Endothelial cell of umbilical vein (primary cell): ENCODE measurements around the gene SLC37A1. TPM values are rescaled to one million over a fixed set of nuclear protein-coding genes. Genes with fewer than 3 reads are reported as not detected.

Source experiments
- BruUV-seq: library from RNA; stranded (reverse); fragments of 400-500 nt; replicated peaks from 2 replicates; lab custom pipeline; 2021; lab: Mats Ljungman, UMichigan
- CTCF ChIA-PET: fragments of 300-600, 350-600 bp; sonication (Branson Sonifier 250); formaldehyde crosslinking; loops from one replicate; lab custom pipeline; 2021; ENCODE audit warnings: antibody characterized with exemption, inconsistent platforms; lab: Charles Lee
- POLR2A ChIA-PET: fragments of 300-600, 350-600 bp; sonication (Branson Sonifier 250); formaldehyde crosslinking; loops from one replicate; lab custom pipeline; 2021; ENCODE audit warnings: antibody characterized with exemption, inconsistent platforms; lab: Charles Lee
- DNase-seq: peaks from one replicate; pipeline ENCODE4 v3.0.0-alpha.2; 2011; ENCODE audit warnings: low read depth, low spot score
- FAIRE-seq: peaks from 2 replicates; lab custom pipeline; 2011; peaks lifted over from hg19 to GRCh38; lab: Jason Lieb, UNC
- H2AFZ ChIP-seq: 2 replicates; pipeline ENCODE4 v1.6.0; 2012; ENCODE audit warnings: low read depth, low read length, control low read depth, inconsistent platforms
- H3K27ac ChIP-seq: 2 replicates; pipeline ENCODE4 v1.5.1; 2011; ENCODE audit warnings: low read depth, mild to moderate bottlenecking, control low read depth, low read length, moderate library complexity; ENCODE audit not compliant: insufficient read depth
- H3K27me3 ChIP-seq, 2 experiments: 2 replicates each; pipeline versions ENCODE4 v1.6.0 to v1.6.1; 2011; ENCODE audit warnings: low read length in 2 of 2, mixed read lengths in 1 of 2; ENCODE audit not compliant: control insufficient read depth in 2 of 2, insufficient read depth in 2 of 2
- H3K36me3 ChIP-seq, 2 experiments: 2 replicates in 1 of 2; 3 replicates in 1 of 2; pipeline ENCODE4 v1.5.1; 2011; ENCODE audit warnings: low read length in 2 of 2, mild to moderate bottlenecking in 1 of 2, moderate library complexity in 1 of 2; ENCODE audit not compliant: control insufficient read depth in 2 of 2, insufficient read depth in 2 of 2; ENCODE audit errors: extremely low read depth in 1 of 2
- H3K4me1 ChIP-seq: 3 replicates; pipeline ENCODE4 v1.5.1; 2011; ENCODE audit warnings: mild to moderate bottlenecking, low read length; ENCODE audit not compliant: control insufficient read depth, insufficient read depth; ENCODE audit errors: extremely low read depth
- H3K4me2 ChIP-seq: 2 replicates; pipeline ENCODE4 v1.6.1; 2011; ENCODE audit warnings: low read length, control low read depth, mixed read lengths; ENCODE audit not compliant: insufficient read depth
- H3K4me3 ChIP-seq, 3 experiments: fragments of 200-600 bp in 1 of 3; sonication (generic), shearing (Covaris generic) in 1 of 3; replicated peaks in 1 of 3; 2 replicates each; pipeline ENCODE4 v1.5.1; 2011 to 2016; ENCODE audit warnings: control low read depth in 3 of 3, low read length in 3 of 3, mild to moderate bottlenecking in 2 of 3, inconsistent platforms in 1 of 3, low read depth in 1 of 3, moderate library complexity in 1 of 3; ENCODE audit not compliant: insufficient read depth in 1 of 3
- H3K79me2 ChIP-seq: 2 replicates; pipeline ENCODE4 v1.6.0; 2012; ENCODE audit warnings: low read length, inconsistent platforms; ENCODE audit not compliant: control insufficient read depth, insufficient read depth
- H3K9ac ChIP-seq: replicated peaks from 2 replicates; pipeline ENCODE3; 2011; ENCODE audit warnings: low read length, control low read depth; ENCODE audit not compliant: insufficient read depth; ENCODE audit errors: extremely low read depth
- H3K9me1 ChIP-seq: replicated peaks from 3 replicates; pipeline ENCODE4 v1.6.0; 2011; ENCODE audit warnings: mild to moderate bottlenecking, low read length; ENCODE audit not compliant: control insufficient read depth, insufficient read depth; ENCODE audit errors: extremely low read depth
- H3K9me3 ChIP-seq: replicated peaks from 2 replicates; pipeline ENCODE4 v1.5.1; 2012; ENCODE audit warnings: low read length, inconsistent platforms; ENCODE audit not compliant: control insufficient read depth, insufficient read depth
- H4K20me1 ChIP-seq: replicated peaks from 2 replicates; pipeline ENCODE3; 2011; ENCODE audit warnings: mild to moderate bottlenecking, low read length; ENCODE audit not compliant: control insufficient read depth, insufficient read depth; ENCODE audit errors: extremely low read depth
- CTCF ChIP-seq, 2 donors: IDR thresholded peaks; 1 replicate in 1 of 2; 2 replicates in 1 of 2; pipeline ENCODE4 v1.5.1; 2011; ENCODE audit warnings: low read length in 2 of 2, mild to moderate bottlenecking in 2 of 2, moderate library complexity in 2 of 2, control low read depth in 1 of 2, inconsistent platforms in 1 of 2, low read depth in 1 of 2; ENCODE audit not compliant: insufficient read depth in 1 of 2; ENCODE audit errors: extremely low read depth in 1 of 2
- EZH2 ChIP-seq: IDR thresholded peaks from 2 replicates; pipeline ENCODE4 v1.6.1; 2012; ENCODE audit warnings: borderline replicate concordance, low read depth, mild to moderate bottlenecking, moderate library complexity, low read length, inconsistent platforms; ENCODE audit not compliant: severe bottlenecking
- FOS ChIP-seq: IDR thresholded peaks from 2 replicates; pipeline ENCODE4 v1.6.1; 2011; ENCODE audit warnings: mild to moderate bottlenecking, low read length, moderate library complexity, borderline replicate concordance; ENCODE audit not compliant: insufficient read depth
- GATA2 ChIP-seq: IDR thresholded peaks from 2 replicates; pipeline ENCODE4 v1.7.0; 2011; ENCODE audit warnings: low read depth, mild to moderate bottlenecking, moderate library complexity, mixed read lengths, low read length; ENCODE audit not compliant: insufficient read length, insufficient read depth
- JUN ChIP-seq: IDR thresholded peaks from 2 replicates; pipeline ENCODE4 v1.6.1; 2011; ENCODE audit warnings: borderline replicate concordance, low read depth; ENCODE audit not compliant: insufficient read length, insufficient read depth
- MAX ChIP-seq: IDR thresholded peaks from 2 replicates; pipeline ENCODE4 v1.6.1; 2011; ENCODE audit not compliant: insufficient read depth, insufficient read length
- MYC ChIP-seq: IDR thresholded peaks from one replicate; pipeline ENCODE4 v1.6.1; 2011; ENCODE audit warnings: mild to moderate bottlenecking, low read depth, low read length
- POLR2A ChIP-seq: IDR thresholded peaks from 2 replicates; pipeline ENCODE4 v1.6.1; 2012; ENCODE audit warnings: low read depth, mild to moderate bottlenecking, control low read depth, low read length
- POLR2AphosphoS5 ChIP-seq: IDR thresholded peaks from 2 replicates; pipeline ENCODE4 v1.6.1; 2012; ENCODE audit warnings: low read depth, mild to moderate bottlenecking, control low read depth, low read length, moderate library complexity; ENCODE audit not compliant: insufficient read depth
- dilution Hi-C: fragments of 300-500 bp; cut with MboI; formaldehyde crosslinking; loops from one replicate; pipeline ENCODE4 v1.15.0; 2019; ENCODE audit warnings: low sequenced_read_pairs; ENCODE audit not compliant: extremely low pct_ligation_motif_present
- intact Hi-C: fragments of 100-400 bp; cut with micrococcal nuclease; formaldehyde crosslinking; loops from one replicate; pipeline ENCODE4 v1.10.0; 2022
- polyA plus RNA-seq, 4 experiments: library from polyadenylated mRNA; depleted of rRNA in 3 of 4; stranded (reverse) in 3 of 4; unstranded in 1 of 4; fragments of >200 nt; gene quantifications; 2 replicates each; pipeline versions ENCODE4 v1.2.1 to v1.2.3, GENCODE V29; 2011 to 2012; ENCODE audit warnings: missing spikeins in 1 of 4
- total RNA-seq: library from RNA; stranded (reverse); gene quantifications from 2 replicates; pipeline ENCODE4 v1.2.3, GENCODE V29; 2021

SLC37A1 gene
- total and polyA plus RNA-seq, 2 donors (not counting 3 experiments of a cell fraction or from before 2014, with no cell fraction given), result 4.7 to 7.6 TPM

- intact Hi-C loops, result no loop called here
- no peak overlapping the region for H3K9ac ChIP-seq
- dilution Hi-C loops, result no loop called here
- no peaks in the 10 kb centered on the region for H3K36me3 ChIP-seq
- no peaks in the 10 kb centered on the region for H3K27me3 ChIP-seq
- POLR2A ChIA-PET, result no interaction called here
- TF ChIP-seq GATA2, result no peak
- TF ChIP-seq EZH2, result no peak
- H3K4me1 ChIP-seq, result no peaks in the 10 kb centered on the region
- CTCF ChIA-PET, result no interaction called here
- H3K27ac ChIP-seq, result no peak overlapping the region
- H3K9me1 ChIP-seq, result no peaks in the 10 kb centered on the region
- FAIRE-seq (no peak), DNase-seq (no peak)
- no peaks in the 10 kb centered on the region for H4K20me1 ChIP-seq
- no peaks in the 10 kb centered on the region for H3K79me2 ChIP-seq
- BruUV-seq, result no TSS peak
- H3K4me3 ChIP-seq, result no peak overlapping the region
- H3K9me3 ChIP-seq, result no peaks in the 10 kb centered on the region
- H2AFZ ChIP-seq, result no peak overlapping the region
- no peak overlapping the region for H3K4me2 ChIP-seq
Observed at GRCh38 chr21:42548687-42549406, 35.2 kb downstream of the SLC37A1 start.

GRCh38 chr21:42550817-42551216 lies 37.2 kb downstream of the SLC37A1 start:
- no peaks in the 10 kb centered on the region for H3K27me3 ChIP-seq
- no peaks in the 10 kb centered on the region for H3K9me3 ChIP-seq
- intact Hi-C loops, result no loop called here
- H3K36me3 ChIP-seq, result no peaks in the 10 kb centered on the region
- TF ChIP-seq POLR2AphosphoS5, result no peak
- TF ChIP-seq FOS, result no peak
- no peak for TF ChIP-seq MAX
- TF ChIP-seq GATA2, result no peak
- no peak for TF ChIP-seq POLR2A
- TF ChIP-seq JUN, result no peak
- TF ChIP-seq EZH2, result no peak
- no peak for TF ChIP-seq CTCF (IDR thresholded peaks at IDR 0.05; ENCODE audit: extremely low read depth in 1 of 2, insufficient read depth in 1 of 2, low read depth in 1 of 2, low read length in 2 of 2)
- no peak for TF ChIP-seq MYC
- no peaks in the 10 kb centered on the region for H3K4me1 ChIP-seq
- no peaks in the 10 kb centered on the region for H3K79me2 ChIP-seq
- dilution Hi-C loops, result no loop called here
- H2AFZ ChIP-seq, result no peak overlapping the region
- FAIRE-seq (no peak), DNase-seq (no peak)
- POLR2A ChIA-PET, result no interaction called here
- H3K4me2 ChIP-seq, result no peak overlapping the region
- no peaks in the 10 kb centered on the region for H3K9me1 ChIP-seq
- H4K20me1 ChIP-seq, result no peaks in the 10 kb centered on the region
- CTCF ChIA-PET, result no interaction called here
- H3K4me3 ChIP-seq, result no peak overlapping the region
- no peak overlapping the region for H3K27ac ChIP-seq
- BruUV-seq, result no TSS peak
- H3K9ac ChIP-seq, result no peak overlapping the region
